Fibroblast of villous mesenchyme (primary cell): ENCODE measurements around the gene SNAPC1. TPM values are rescaled to one million over a fixed set of nuclear protein-coding genes. Genes with fewer than 3 reads are reported as not detected.

Source experiments
- DNase-seq: peaks from one replicate; pipeline ENCODE4 v3.0.0-alpha.2; 2010; ENCODE audit warnings: low read depth
- H3K4me3 ChIP-seq: 2 replicates; pipeline ENCODE4 v1.5.1; 2011; ENCODE audit warnings: low read depth, mild to moderate bottlenecking, low read length
- CTCF ChIP-seq: IDR thresholded peaks from 2 replicates; pipeline ENCODE4 v1.5.1; 2012; ENCODE audit warnings: low read depth, mild to moderate bottlenecking, low read length; ENCODE audit not compliant: insufficient read depth
- total RNA-seq: library from RNA; depleted of rRNA; stranded (reverse); fragments of >200 nt; gene quantifications from 2 replicates; pipeline ENCODE4 v1.2.3, GENCODE V29; 2012

Gene SNAPC1
- total RNA-seq, 1 donor, result 27.2 TPM

GRCh38 chr14:61765225-61765943 is 3.2 kb downstream of the SNAPC1 start:
- no peak for DNase-seq
- no peak for TF ChIP-seq CTCF
- peak overlapping the region; percentile 96 for H3K4me3 ChIP-seq

GRCh38 chr14:61766151-61766550 is 3.9 kb downstream of the SNAPC1 start:
- H3K4me3 ChIP-seq, result peak overlapping the region; percentile 96
- TF ChIP-seq CTCF, result no peak

GRCh38 chr14:61768240-61768639 is 6.0 kb downstream of the SNAPC1 start:
- DNase-seq, result peak; percentile 78
- no peak for TF ChIP-seq CTCF
- H3K4me3 ChIP-seq, result no peak overlapping the region

More at GRCh38 chr14:61766151-61766550, 3.9 kb downstream of the SNAPC1 start:
- no peak for DNase-seq

GRCh38 chr14:61769893-61770292 is 7.7 kb downstream of the SNAPC1 start:
- no peak overlapping the region for H3K4me3 ChIP-seq
- no peak for DNase-seq
- TF ChIP-seq CTCF, result no peak

GRCh38 chr14:61774861-61775260 is 12.6 kb downstream of the SNAPC1 start:
- H3K4me3 ChIP-seq, result no peak overlapping the region
- DNase-seq, result no peak
- no peak for TF ChIP-seq CTCF

GRCh38 chr14:61780125-61780524 is 17.9 kb downstream of the SNAPC1 start:
- DNase-seq, result no peak
- TF ChIP-seq CTCF, result no peak
- no peak overlapping the region for H3K4me3 ChIP-seq

DNA sequence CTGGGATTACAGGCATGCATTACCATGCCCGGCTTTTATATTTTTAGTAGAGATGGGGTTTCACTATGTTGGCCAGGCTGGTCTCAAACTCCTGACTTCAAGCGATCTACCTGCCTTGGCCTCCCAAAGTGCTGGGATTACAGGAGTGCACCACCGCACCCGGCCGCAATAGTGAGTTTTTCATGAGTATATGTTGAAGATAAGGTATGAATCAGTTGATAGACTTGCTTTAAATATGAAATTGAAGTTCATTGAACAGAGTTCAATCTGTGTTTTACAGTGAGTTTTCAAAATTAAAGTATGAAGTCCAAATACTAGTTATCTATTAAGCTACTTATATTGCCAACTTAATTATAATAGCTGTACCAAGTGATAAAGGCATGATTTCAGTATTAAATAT is 35.1 kb downstream of the SNAPC1 start:
- no peak for TF ChIP-seq CTCF
- DNase-seq, result no peak
- H3K4me3 ChIP-seq, result no peak overlapping the region
